GM18508 (cell line): ENCODE data around the gene TULP1.
"Not testable (repeated sequence)": the region's sequence is repeated elsewhere in the genome, so short reads cannot be mapped to it uniquely, and the experiment has no call there.

Source experiments
- ATAC-seq: cut with Tn5 transposase; IDR thresholded peaks from one replicate; pipeline ENCODE4 v1.9.1; 2021; ENCODE audit warnings: moderate number of reproducible peaks; ENCODE audit not compliant: insufficient read depth, unreplicated experiment

The TULP1 gene

DNA sequence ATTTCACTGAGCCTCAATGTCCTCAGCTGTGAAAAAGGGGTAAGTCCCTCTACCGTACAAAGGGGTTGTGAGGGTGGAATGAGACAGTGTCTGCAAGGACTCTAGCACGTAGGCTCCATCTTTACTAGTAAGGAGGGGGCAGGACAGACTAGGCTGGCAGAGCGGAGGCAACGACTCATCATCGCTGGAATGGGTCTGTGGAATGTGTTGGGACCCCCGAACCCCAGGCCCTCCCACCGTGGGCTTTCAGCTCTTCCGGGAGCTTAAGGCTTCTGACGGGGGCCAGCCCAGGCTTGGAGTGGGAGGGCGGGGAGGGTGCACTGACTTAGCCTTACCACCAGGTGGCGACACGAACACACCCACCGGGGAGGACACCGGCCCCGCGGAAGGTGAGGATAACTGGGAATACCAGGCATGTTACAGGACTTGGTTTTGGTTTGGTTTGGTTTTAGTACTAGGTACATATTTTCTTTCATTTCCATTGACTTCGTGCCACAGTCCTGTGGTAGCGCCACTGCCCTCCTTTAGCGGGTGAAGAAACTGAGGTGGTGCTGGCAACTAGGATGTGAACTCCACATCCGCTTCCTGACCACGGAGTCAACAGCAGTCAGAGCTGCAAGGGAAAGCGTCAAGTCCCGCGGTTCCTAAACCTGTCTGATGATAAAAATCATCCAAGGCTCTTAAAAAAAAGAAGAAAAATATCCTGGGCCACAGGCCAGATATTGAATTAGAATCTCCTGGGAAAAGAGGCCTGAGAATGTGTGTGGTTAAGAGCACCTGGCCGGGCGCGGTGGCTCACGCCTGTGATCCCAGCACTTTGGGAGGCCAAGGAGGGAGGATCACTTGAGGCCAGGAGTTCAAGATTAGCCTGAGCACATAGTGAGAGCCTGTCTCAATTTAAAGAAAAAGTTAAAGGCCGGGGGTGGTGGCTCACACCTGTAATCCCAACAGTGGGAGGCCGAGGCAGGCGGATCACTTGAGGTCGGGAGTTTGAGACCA lies 10.3 kb upstream of the TULP1 start:
- ATAC-seq: no peak

- no peak for ATAC-seq
Observed at GRCh38 chr6:35522151-35522550, 9.5 kb upstream of the TULP1 start.

DNA sequence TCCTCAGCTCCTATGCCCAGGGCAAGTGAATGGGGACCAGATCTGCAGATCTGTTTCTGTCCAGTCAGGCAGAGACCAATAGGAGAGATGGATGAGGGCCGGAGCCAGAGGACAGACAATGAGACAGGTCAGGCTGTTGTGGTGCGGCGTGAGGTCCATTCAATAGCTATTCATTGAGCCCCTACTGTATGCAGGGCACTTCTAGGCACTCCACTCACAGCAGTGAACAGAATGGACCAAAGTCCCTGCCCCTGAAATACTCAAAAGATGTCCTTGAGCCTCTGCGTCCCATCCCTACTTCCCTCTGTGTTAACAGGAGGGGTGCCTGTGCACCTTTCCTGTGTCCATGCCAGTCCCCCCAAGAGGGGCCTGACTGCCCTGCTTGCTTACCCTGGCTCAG lies 8.5 kb upstream of the TULP1 start:
- no peak for ATAC-seq

DNA sequence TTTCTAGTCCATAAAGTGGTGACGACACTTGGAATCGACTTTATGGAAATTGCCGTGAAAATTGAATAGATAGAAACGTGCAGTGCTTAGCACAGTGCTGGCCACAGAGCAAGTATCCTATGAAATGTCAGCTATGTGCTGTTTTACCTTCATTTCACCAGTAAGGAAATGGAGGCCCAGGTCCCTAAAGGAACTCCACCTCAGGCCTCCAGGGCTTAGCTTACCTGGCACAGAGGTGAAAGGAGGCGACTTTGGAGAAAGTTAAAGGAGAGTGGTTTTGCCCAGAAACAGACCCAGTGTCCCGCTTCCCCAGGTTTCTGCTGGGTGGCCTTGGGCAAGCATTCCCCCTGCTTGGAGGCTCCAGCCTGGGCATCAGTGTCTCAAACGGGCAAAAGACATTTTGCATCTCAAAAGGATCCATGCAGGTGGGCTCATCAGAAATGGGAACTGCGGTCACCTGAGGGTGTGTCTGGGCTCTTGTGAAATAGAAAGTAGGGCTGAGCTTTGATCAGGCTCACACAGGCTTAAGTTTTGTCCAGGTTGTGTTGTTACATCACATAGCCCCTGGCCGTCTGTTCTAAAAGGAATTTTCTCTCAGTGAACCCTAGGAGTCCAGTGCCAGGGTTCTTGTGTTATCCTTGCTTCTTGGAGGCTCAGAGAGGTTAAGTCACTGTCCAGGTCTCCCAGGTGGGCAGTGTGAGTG lies 6.8 kb upstream of the TULP1 start:
- no peak for ATAC-seq

DNA sequence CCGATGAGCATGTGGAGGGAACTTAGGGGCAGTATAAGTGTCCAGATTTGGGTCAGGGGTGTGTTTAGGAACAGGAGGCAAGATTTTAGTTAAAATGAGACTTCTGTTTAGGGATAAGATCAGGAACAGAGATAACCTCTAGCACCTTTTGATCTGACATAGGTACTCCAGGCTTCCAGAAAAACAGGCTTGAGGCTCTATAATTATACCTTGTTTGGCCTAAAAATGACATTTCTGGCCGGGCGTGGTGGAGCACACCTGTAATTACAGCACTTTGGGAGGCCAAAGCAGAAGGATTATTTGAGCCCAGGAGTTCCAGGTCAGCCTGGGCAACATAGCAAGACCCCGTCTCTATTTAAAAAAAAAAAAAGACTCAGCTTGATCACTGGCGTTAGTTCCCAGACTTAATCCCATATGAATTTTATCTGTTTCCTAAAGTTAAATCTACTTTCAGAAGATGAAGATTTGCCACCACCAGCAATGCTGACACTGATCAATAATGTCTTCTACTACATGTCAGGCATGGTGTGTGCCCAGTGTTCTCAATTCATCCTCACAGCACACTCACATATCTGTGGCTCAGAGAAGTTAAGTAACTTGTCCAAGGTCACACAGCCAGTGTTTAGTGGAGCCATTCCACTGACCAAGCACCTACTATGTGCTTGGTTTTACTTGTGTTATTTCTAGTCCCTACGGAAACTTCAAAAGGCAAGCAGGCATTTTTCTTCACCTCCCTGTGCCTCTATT lies 6.0 kb upstream of the TULP1 start:
- ATAC-seq: no peak

- ATAC-seq: not testable (repeated sequence)
Observed at GRCh38 chr6:35517978-35518377, 5.3 kb upstream of the TULP1 start.

GRCh38 chr6:35516712-35517111 lies 4.0 kb upstream of the TULP1 start:
- no peak for ATAC-seq

- not testable (repeated sequence) for ATAC-seq
Observed at GRCh38 chr6:35515939-35516338, 3.2 kb upstream of the TULP1 start.

DNA sequence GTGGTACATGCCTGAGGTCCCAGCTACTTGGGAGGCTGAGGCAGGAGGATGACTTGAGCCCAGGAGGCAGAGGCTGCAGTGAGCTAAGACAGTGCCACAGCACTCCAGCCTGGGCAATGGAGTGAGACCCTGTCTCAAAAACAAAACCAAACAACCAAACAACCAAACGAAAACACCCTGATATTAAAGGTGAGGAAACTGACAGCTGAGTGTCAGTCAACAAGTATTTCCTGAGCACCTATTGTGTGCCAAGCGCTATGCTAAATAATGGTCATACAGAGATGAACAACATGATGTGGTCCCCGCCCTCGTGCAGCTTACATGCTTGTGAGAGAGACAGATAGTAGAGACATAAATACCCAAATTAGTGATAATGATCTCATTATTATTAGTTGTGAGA lies 1.9 kb upstream of the TULP1 start:
- ATAC-seq: no peak

DNA sequence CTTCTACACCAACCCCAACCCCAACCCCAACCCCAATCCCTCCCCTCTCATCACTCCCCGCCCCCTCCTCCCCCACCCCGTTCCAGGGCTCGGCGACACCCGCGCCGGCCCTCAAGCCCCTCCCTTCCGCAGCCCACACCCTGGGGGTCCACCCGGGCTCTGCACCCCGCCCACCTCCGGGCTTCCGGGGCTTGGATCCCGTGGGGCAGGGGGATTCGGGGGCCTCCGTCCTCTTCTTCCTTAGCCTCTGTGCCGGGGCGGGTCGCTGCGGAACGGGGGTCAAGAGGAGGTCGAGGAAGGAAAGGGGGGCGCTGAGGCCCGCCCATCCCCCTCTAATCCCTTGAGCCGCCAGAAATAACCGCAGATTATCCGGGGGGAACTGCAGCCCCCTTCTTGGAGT lies 690 bp downstream of the TULP1 start:
- ATAC-seq: no peak

DNA sequence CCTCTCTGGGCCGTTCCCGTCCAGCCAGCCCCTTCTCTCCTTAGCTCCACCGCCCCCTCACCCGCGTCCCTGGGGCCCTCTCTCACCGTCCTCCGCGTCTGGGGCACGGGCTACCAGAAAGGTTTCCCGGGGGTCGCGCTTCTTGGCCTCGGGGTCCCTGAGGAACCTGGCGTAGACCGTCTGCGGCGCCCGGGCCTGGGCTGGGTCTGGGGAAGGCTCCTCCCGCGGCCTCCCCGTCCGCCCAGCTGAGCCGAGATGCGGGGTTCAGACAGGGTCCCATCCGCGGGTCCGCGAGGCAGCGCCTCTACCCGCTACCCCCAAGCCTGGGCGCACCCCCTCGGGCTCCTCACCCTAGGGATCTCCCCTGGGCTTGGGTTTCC lies 1.1 kb downstream of the TULP1 start:
- no peak for ATAC-seq

- ATAC-seq: no peak
Observed at GRCh38 chr6:35510916-35511561, 1.7 kb downstream of the TULP1 start.

DNA sequence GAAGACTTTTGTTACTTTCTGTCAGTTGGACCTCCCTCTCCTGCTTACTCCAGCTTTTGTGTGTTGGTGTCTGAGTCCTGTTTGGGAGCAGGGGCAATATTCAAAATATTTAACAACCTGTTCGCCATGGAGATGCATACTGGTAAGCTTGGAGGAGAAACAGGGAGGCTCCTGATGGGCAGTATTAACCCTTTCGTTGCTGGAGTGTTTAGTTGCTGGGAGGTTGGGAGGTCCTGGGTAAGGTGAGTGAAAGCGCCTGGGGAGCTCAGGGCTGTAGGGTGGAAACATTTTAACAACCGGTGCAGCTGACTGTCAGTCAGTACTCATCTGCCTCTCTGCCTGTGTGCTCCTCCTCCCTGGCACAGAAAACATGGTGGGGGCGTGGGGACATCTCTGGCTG lies 4.2 kb downstream of the TULP1 start:
- ATAC-seq: no peak

GRCh38 chr6:35508027-35508426 lies 4.7 kb downstream of the TULP1 start:
- no peak for ATAC-seq

- ATAC-seq: no peak
Observed at GRCh38 chr6:35507221-35507620, 5.5 kb downstream of the TULP1 start.

GRCh38 chr6:35506536-35506935 lies 6.2 kb downstream of the TULP1 start:
- ATAC-seq: no peak

GRCh38 chr6:35505999-35506412 lies 6.7 kb downstream of the TULP1 start:
- no peak for ATAC-seq

DNA sequence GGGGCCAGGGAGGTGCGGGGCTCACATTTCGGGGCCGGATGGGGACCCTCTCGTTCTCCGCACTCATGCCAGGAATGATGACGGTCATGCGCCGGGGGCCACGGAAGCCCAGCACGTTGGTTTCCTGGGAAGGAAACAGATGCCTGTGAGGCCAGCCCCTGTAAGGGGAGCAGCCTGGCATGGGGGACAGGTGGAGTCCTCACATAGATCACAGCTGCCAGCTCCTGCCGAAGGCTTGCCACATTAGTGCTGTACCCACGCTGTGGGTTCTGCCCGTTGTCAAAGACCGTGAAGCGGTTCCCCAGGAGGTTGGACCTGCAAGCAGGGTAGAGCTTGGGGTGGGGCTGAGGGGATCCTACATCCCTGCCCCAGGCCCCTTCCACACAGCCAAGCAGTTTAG lies 9.2 kb downstream of the TULP1 start:
- no peak for ATAC-seq

DNA sequence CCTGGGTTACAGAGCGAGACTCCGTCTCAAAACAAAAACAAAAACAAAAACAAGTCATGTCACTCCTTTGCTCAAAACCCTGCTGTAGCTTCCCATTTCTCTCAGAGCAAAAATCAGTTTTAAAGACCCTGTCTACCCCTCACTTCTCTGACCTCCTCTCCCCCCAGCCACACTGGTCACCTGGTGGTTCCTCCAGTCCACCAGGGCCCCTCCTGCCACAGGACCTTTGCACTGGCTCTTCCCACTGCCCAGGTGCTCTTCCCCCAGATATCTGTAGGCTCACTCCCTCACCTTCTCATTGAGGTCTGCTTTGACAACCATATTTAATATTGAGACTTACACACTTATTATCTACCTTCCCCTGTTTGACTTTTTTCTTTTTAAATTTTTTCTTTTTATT lies 10.9 kb downstream of the TULP1 start:
- ATAC-seq: no peak

- no peak for ATAC-seq
Observed at GRCh38 chr6:35500782-35501181, 11.9 kb downstream of the TULP1 start.
